ENCODE data around the gene PAK1IP1. TPM values are rescaled to one million over a fixed set of nuclear protein-coding genes. Genes with fewer than 3 reads are reported as not detected.
"Not testable (repeated sequence)": the region's sequence is repeated elsewhere in the genome, so short reads cannot be mapped to it uniquely, and the experiment has no call there.

Gene PAK1IP1
- total RNA-seq, 2 donors from 2014 or later = 9.0 to 14.9 TPM

DNA sequence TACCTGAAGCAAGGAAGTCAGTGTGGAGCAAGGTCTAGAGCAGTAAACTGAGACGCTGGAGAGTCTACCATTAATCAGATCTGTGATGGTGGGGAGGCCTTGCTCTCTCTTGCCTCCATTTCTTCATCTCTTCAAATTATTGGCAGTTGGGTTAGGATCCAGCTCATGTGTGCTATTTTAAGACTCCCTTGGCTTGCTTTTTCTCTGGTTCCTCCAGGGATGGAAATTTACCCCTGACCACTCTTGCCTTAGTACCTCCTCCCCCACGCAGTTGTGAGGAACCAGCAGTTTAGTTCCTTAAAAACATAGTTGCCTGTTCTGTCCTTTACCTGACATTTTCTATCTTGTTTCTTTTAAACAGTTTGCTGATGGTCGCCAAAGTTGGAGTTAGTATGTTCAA is 35.5 kb downstream of the PAK1IP1 start:
- DNase-seq (no peak), ATAC-seq (peak in 1 of 2 donors; percentile 80)
- intact Hi-C loops (cut with DNase I) = no loop called here

DNA sequence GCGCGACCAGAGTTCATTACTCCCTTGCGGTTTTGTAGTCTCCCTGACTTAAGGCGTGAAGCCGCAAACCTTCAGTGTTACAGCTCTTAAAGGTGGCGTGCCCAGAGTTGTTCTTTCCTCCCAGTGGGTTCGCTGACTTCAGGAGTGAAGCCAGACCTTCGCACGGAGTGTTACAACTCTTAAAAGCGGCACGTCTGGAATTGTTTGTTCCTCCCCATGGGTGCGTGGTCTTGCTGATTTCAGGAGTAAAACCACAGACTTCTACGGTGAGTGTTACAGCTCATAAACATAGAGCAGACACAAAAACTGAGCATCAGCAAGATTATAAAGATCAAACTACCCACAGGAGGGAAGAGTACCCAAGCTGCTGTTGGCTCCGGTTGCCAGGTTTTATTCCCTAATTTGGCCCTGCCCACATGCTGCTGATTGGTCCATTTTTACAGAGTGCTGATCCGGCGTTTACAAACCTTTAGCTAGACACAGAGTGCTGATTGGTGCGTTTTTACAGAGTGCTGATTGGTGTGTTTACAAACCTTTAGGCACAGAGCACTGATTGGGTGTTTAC is 38.5 kb downstream of the PAK1IP1 start:
- ATAC-seq (no peak), DNase-seq (no peak)
- intact Hi-C loops (cut with DNase I) = no loop called here

DNA sequence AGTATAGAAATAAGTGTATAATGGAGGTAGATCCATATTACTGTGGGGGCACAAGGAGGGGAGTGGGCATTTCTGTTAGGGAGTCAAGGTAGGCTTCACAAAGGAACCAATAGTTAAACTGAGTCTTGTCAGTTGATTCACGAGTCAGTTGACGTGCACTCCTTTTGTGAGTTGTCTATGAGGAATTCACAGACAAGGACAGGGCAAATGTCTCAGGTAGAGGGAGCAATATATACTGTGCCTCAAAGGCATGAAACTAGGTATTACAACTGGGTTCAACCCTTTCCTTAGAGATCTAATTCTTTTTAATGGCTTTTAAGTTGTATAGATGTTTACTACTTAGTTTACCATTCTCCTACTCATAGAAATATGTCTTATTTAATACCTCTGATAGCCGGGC is 39.1 kb downstream of the PAK1IP1 start:
- intact Hi-C loops (cut with DNase I) = no loop called here
- DNase-seq (no peak), ATAC-seq (no peak)

- DNase-seq = no peak
- intact Hi-C loops (cut with DNase I) = no loop called here
- no peak for ATAC-seq
Observed at GRCh38 chr6:10736731-10737130, 42.0 kb downstream of the PAK1IP1 start.

DNA sequence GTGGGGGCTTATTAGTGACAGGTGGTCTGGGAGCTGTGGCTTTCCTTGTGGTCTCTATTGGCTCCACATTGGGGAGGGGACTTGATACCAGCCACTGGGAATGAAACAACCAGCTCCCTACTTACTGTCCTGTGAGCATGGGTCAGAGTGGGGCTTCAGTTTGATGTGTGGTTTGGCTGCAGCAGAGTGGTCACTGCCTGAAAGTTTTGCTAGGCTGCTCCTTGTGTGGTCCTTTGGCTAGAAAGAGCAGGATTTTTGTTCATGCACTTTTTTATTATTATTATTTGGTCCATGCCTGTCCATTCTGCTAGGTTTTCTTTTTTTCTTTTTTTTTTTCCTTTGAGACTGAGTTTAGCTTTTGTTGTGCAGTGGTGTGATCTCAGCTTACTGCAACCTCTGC is 45.3 kb downstream of the PAK1IP1 start:
- no peak for ATAC-seq
- intact Hi-C loops (cut with DNase I) = no loop called here
- DNase-seq = no peak

GRCh38 chr6:10741643-10742042 is 46.9 kb downstream of the PAK1IP1 start:
- intact Hi-C loops (cut with DNase I) = not testable (repeated sequence)

GRCh38 chr6:10742251-10742650 is 47.5 kb downstream of the PAK1IP1 start:
- DNase-seq (no peak), ATAC-seq (no peak)
- intact Hi-C loops (cut with DNase I) = no loop called here

More at GRCh38 chr6:10741643-10742042, 46.9 kb downstream of the PAK1IP1 start:
- ATAC-seq, DNase-seq: not testable (repeated sequence)

DNA sequence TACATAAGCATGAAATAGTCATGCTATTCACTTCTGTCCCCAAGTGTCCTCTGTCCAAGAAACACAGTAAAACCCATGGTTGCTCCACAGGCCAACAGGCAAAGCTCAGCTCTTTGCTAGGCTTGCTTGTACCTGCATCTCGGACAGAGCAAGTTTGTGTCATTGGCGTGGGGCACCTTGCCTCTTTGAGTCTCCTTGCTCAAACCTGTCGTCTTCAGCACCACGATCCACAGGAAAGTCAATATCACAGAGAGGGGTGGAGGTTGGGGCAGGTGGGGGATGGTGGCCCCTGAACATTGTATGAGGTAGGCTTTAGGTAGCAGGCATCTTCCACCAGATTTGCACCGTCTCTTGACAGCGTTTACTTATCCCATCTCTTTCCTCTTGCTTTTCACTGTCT is 48.7 kb downstream of the PAK1IP1 start:
- DNase-seq (no peak), ATAC-seq (no peak)
- intact Hi-C loops (cut with DNase I) = no loop called here

DNA sequence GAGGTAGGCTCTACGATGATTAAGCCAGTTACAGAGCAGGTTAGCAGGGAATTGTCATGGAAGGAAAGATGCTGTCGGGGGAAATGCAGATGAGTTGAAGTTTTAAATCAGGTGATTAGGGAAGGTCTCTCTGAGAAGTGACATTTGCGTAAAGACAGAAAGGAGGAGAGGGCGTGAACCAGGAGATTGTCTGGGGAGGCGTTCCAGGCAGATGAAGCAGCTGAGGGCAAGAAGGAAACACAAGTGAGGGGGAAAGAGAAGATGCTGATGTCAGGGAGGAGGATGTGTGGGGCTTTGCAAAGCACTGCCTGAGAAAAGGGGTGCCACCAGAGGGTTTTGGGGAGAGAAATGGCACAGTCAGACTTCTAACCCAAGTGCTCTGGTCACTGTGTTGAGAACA is 50.3 kb downstream of the PAK1IP1 start:
- ATAC-seq = no peak
- intact Hi-C loops (cut with DNase I) = no loop called here
- no peak for DNase-seq

DNA sequence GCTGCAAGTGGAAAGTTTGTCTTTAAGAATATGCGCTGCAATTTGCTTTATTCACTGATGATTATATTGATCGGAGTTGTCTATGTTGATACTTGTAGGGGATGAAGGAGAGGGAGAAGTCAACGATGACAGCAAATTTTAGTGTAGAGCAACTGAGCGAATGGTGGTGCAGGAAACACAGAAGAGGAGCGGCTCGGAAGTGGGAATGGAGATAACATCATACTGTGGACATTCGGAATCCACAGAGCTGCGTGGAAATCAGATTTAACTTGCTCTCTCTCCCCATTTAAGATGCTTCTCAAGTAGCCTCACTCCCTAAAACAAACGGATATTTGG is 52.1 kb downstream of the PAK1IP1 start:
- ATAC-seq (no peak), DNase-seq (no peak)
- intact Hi-C loops (cut with DNase I) = loop anchor here in 1 of 2 donors (1.0 to 2.0 kb wide), 2 partner anchors 24 to 52 kb away; partner anchors contain the start of genes C6orf52, PAK1IP1 and TMEM14C

DNA sequence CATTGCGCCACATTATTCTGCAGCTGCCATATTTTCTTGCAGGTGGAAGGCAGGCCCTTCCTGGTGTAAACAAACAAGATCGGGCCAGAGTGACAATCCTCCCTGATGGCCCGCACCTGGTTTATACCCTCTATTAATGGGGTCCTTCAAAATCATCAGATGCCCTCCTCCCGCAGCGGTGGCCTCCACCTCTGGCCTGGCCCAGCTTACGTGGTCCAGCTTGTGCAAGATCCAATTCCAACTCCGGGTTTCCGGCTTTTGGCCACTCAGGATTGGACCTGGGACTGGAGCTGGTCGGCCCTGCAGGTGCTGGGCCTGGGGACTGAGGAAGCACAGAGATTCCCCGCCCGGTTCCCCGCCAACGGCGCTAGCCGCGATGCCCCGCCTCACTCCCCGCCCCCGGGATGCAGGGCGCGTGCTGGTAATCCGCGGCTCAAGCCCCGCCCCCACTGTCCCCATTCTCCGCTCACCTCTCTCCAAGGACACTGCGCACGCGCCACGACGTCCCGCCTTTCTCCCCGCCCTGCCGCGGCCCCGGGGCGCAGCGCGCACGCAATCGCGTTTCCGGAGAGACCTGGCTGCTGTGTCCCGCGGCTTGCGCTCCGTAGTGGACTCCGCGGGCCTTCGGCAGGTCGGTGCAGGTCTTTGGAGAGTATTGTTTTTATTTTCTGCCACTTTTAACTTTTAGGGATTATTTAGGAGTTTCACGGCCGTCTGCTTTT is 52.6 kb downstream of the PAK1IP1 start, which contains the start of gene TMEM14B:
Gene TMEM14B, plus strand, starts transcription at position 555 of the 722 bp plus-strand sequence. CDS start 1,441 bp downstream, outside the sequence.
- intact Hi-C loops (cut with DNase I) = loop anchor here in 1 of 2 donors (1.0 to 2.0 kb wide), 2 partner anchors 24 to 53 kb away; partner anchors contain the start of genes C6orf52, PAK1IP1 and TMEM14C
- DNase-seq (peak; percentile 100), ATAC-seq (peak; percentile 99)

DNA sequence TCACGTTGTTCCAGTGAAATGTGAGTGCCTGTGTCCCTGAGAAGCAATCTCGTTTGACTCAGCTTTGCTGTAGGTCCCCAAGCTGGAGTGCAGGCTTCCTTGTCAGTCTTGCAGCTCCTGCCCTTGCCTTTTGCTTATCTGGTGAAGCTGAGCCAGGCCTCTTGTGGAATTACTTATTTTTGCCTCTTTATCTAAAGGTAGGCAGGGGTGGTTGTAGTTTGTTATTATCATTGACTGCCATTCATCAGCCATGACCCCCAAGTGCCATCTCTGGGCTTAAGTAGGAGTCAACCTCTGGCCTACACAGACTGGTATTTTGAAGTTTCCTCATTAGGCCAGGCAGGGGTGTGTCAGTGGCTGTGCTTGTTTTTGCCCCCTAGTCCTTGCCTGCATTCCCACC is 55.0 kb downstream of the PAK1IP1 start:
- ATAC-seq = no peak
- DNase-seq = no peak
- intact Hi-C loops (cut with DNase I) = no loop called here

DNA sequence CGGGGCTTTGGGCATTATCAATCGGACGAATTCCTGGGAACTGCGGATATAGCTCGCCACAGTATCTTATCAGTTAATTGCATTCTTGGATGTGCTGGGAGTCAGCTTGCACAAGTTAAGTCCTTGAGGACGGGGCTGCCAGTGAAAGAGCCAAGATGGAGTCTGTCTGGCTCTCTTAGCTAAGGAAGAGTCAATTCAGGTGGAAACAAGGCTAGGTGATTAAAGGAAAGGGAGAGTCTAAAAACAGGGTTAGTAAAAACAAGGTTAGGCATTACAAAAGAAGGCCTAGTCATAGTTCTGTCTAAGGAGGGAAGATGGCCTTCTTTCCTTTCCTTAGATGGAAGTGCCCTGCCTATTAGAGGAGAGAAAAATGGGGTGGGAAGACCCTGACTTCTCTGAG is 55.8 kb downstream of the PAK1IP1 start:
- ATAC-seq; intact Hi-C loops (cut with DNase I): not testable (repeated sequence)

GRCh38 chr6:10751757-10752156 is 57.0 kb downstream of the PAK1IP1 start:
- DNase-seq; ATAC-seq; intact Hi-C loops (cut with DNase I): not testable (repeated sequence)

More for the DNA sequence above, 55.8 kb downstream of the PAK1IP1 start:
- not testable (repeated sequence) for DNase-seq

DNA sequence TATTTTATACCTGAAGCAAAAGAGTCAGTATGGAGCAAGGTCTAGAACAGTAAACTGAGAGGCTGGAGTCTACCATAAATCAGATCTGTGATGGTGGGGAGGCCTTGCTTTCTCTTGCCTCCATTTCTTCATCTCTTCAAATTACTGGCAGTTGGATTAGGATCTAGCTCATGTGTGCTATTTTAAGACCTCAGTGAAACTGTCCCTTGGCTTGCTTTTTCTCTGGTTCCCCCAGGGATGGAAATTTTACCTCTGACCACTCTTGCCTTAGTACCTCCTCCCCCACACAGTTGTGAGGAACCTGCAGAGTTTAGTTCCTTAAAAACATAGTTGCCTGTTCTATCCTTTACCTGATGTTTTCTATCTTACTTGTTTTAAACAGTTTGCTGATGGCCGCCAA is 61.3 kb downstream of the PAK1IP1 start:
- DNase-seq (no peak), ATAC-seq (peak in 1 of 2 donors; percentile 39)
- intact Hi-C loops (cut with DNase I) = no loop called here

Other genes with a start within 250 kb of the PAK1IP1 start
- gene GCNT2, start 173.6 kb upstream of the PAK1IP1 start, total RNA-seq = 1 to 10 TPM; 3.5 to 4.1 TPM
- gene C6orf52, start 356 bp upstream of the PAK1IP1 start, total RNA-seq = not detected
- gene TMEM14C, start 28.1 kb downstream of the PAK1IP1 start, total RNA-seq = 100 to 1,000 TPM; 103 to 108 TPM
- 100 to 1,000 TPM in 1 of 2 donors, 10 to 100 TPM in 1; 91.3 to 101 TPM for gene TMEM14B, start 52.8 kb downstream of the PAK1IP1 start, total RNA-seq
- gene MAK, start 143.6 kb downstream of the PAK1IP1 start, total RNA-seq = under 1 TPM; 0.08 to 0.38 TPM
- gene GCM2, start 187.1 kb downstream of the PAK1IP1 start, total RNA-seq = not detected
- under 1 TPM; 0.59 to 0.73 TPM for gene SYCP2L, start 192.1 kb downstream of the PAK1IP1 start, total RNA-seq